Stimulated activated CD8-positive, alpha-beta memory T cell treated with anti-CD3 and anti-CD28 coated beads, Interleukin-4, amount 100 ng/mL, for 4 hours (primary cell): ENCODE results near the gene PNMA8B.

Experiments
- DNase-seq, 2 donors: peaks; one replicate each; pipeline ENCODE4 v3.0.0-alpha.2; 2020; ENCODE audit warnings: low read depth in 2 of 2, low spot score in 1 of 2

Gene PNMA8B

DNA sequence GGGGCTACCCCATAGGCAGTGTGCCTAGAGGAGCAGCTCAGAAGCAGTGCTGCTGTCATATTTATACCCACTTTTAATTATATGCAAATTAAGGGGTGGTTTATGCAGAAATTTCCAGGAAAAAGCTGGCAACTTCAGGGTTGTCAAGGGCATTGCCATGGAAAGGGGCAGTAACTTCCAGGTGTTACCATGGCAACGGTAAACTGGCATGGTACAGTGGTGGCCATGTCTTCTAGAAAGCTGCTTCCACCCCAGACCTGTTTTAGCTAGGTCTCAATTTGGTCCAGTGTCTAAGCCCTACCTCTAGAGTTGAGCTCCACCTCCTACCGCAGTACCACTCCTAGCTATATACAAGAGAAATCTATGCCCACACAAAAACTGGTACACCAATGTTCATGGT is 35.6 kb downstream of the PNMA8B start:
- DNase-seq, result no peak

DNA sequence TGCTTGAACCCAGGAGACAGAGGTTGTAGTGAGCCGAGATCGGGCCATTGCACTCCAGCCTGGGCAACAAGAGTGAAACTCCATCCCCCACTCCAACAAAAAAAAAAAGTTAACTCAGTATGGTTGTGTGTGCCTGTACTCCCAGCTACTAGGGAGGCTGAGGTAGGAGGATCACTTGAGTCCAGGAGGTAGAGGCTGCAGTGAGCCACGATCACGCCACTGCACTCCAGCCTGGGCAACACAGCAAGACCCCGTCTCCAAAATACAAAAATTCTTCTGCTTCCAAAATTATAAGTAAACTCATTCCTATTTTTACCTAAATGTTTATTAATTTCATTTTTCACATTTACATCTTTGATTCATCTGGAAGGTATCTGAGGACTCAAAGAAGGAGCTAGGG is 38.7 kb downstream of the PNMA8B start:
- no peak for DNase-seq

DNA sequence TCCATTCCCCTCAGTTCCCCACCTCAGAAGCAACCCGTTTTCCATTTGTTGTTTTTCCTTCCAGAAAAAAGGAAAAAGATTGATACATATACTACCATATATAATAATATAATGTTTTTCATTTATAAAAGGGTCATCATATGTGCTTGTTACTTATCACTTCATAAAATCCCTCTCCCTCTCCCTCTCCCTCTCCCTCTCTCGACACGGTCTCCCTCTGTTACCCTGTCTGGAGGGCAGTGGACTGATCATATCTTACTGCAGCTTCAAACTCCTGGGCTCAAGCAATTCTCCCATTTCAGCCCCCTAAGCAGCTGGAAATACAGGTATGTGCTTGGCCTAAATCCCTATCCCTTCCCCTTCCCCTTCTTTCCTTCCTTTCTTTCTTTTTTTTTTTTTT is 41.4 kb downstream of the PNMA8B start:
- DNase-seq, result no peak

DNA sequence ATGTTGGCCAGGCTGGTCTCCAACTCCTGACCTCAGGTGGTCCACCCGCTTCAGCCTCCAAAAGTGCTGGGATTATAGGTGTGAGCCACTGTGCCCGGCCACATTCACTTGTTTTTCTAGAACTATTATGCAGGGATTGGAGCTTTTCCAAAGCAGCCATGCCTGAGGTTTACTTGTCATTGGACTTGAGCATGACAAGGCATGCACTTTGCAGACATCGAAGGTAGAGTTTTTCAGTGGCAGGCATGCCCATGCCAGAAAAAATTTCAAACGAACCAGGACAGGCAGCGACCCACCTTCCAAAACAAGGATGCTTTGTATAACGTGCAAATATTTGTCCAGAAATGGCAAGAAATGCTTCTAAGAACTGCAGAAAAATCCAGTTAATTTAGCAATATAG is 42.0 kb downstream of the PNMA8B start:
- DNase-seq, result no peak

DNA sequence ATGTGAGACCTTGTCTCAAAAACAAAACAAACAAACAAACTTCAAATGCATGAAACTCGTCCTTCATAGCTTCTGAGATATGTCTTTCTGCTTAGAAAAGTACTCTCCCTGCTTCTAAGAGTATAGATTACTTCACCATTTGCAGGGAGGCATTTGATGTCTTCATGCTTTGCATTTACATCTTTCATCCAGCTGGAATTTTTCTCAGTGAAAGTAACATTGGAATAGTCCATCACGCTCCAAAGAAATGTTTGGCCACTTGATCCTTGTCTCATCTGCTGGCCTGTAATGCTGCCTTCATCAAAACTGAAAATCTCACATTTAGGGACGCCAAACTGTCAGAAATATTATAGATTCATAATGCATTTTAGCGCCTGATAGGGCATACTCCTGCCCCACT is 43.5 kb downstream of the PNMA8B start:
- DNase-seq, result no peak

DNA sequence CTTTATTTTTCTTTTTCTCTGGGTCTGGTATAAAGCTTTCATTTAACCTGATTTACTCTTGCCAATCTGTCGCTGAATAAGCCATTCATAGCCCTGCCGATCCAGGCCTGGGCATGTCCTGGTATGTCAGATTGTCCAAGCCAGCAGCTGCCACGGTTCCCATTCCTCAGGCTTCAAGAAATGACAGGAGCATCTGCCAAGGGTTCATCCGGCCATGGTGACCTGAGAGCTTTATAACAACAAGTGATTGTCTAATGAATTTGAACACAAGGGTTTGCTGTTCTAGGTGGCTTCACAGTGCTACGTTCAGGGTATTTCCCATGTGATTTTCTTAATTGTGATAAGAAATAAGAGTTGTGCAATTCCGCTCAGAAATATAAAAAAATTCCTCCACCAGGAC is 44.3 kb downstream of the PNMA8B start:
- no peak for DNase-seq

DNA sequence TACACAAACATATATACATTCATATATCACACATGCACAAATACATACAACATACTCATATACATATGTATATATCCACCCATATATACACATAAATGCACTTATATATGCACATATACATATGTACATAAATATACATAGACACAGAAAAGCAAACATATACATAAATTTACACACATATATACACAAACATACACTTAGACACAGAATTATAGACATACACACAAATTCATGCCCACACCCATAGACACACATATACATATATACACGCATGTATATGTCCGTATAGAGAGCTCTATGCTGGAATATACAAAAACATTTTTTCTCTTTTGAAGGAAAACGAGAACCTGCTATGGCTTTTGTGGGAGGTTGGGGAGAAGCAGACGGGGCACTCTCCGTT is 44.9 kb downstream of the PNMA8B start:
- no peak for DNase-seq

DNA sequence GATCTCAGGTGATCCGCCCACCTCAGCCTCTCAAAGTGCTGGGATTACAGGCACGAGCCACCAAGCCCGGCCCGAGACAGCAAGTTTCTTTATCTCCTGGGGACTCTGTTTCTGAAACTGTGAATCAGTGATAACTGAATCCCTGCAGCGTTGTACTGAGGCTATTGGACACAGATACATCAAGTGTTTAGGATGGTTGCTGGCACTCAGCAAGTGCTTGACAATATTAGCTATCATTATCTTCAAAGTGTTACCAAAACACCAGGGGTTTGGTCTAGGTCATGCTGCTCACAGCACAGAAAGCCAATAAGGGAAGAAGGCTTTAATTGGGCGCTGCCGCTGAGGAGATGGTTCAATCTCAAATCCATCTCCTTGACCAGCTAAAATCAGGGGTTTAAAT is 46.4 kb downstream of the PNMA8B start:
- no peak for DNase-seq

DNA sequence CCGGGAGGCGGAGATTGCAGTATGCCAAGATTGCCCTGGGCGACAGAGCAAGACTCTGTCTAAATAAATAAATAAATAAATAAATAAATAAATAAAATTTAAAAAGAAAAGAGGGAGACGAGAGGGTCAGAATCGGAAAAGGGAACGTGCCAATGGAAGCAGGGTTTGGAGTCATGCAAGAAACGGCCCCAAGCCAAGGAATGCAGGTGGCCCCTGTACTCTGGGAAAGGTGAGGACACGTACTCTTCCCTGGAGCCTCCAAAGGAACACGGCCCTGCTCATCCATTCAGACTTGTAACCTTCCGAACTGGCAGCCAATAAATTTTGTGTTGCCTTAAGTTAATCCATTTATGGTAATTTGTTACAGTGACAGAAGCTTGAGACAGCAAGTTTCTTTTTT is 47.1 kb downstream of the PNMA8B start:
- DNase-seq, result no peak

DNA sequence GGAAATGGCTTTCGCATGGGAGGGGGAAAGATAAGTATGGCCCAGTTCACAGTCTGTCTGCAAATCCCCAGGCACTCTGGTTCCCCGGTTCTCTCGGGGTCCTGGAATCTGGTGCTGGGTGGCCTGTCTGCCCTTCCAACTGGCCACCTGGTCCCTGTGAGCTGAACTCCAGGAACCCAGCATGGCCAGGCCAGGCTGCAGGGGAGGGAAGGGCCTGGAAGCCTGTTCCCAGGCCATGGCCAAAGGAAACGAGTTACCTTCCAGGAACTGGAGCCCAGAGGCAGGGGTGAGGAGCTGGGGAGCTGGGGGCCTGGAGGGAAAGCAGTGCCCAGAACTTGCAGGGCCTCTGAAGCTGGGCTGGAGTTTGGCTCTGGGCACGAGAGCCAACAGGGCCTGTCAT is 47.8 kb downstream of the PNMA8B start:
- no peak for DNase-seq

DNA sequence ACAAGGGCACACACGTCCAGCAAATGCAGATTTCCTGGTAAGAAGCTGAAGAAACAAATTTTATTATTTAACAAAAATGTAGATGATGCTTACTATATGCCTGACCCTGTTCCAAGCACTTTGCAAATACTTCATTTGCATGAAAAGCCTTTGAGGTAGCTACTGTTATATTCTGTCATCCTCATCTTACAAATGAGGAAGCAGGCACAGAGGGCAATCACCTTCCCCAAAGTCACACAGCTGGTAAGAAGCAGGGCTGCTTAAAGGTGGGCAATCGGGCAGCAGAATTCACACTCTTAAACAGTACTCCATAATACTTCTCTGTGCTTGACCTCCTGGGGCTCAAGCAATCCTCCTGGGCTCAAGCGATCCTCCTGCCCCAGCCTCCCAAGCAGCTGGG is 48.7 kb downstream of the PNMA8B start:
- DNase-seq, result no peak

DNA sequence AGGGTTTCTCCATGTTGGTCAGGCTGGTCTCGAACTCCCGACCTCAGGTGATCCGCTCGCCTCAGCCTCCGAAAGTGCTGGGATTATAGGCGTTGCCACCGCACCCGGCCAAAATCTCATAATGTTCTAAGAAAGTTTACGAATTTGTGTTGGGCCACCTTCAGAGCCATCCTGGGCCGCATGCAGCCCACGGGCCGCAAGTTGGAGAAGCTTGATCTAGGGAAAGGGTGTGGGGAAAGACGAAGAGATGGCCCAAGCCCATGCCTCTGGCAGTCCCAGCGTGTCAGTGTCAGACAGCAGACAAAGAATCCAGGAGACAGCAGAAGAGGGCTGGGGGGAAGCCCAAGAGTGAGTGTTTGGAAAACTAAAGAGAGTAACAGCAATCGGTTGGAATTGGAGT is 49.6 kb downstream of the PNMA8B start:
- DNase-seq, result no peak

DNA sequence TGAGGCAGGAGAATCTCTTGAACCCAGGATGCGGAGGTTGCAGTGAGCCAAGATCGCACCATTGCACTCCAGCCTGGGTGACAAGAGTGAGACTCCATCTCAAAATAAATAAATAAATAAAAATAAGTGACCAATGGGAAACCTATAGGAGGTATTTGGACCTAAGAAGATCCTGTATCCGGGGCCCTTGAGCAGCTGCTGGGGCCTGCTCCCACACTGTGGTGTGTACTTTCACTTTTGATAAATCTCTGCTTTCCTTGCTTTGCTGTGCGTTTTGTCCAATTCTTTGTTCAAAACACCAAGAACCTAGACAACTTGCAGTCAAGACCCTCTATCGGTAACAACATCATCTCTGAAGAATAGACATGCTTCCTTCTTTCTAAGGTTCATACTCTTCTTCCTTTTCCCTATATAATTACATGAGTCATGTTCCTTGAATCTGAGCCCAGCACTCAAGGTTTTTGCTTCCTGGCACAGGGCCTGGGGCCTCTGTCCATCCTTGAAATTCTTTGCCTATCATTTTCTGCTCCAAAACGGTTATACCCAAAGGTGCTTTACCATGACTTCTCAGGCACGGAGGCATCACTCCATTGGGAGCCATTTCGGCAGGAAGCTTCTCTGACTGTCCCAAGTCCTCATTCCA is 52.7 kb downstream of the PNMA8B start:
- no peak for DNase-seq

DNA sequence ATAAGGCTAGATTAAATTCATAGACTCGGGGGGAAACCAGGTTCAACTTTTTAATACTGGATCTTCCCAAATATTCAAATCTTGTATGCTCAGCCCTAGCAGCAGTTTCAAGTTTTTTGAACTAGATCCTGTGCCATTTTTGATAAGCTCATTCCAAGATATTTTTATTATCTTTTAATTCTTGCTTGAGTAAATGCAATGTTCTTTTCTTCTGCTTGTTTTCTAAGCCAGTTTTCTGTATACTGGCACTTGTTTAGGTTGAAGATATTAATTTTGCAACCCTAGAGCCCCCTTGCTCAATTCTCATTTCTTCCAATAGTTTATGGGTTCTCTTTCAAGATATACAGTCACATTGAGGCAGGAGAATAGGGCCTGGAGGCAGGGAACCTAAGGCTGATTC is 53.8 kb downstream of the PNMA8B start:
- no peak for DNase-seq
